ENCODE measurements around the gene GCDH.

DNA sequence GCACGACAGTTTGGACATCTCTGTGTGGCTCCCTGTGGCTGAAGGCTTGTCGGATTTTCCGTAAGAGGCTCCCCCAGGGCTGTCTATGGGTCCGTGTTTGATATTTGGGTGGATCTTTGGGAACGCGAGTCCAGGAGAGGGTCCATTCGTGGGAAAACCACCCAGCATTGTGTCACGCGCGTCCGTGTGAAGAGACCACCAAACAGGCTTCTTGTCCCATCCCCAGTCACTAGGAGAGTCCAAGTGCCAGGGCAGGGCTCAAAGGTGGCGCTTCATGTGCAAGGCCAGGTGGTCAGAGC, 6.4 kb upstream of the GCDH start:
- TF ChIP-seq, protein P1, sequence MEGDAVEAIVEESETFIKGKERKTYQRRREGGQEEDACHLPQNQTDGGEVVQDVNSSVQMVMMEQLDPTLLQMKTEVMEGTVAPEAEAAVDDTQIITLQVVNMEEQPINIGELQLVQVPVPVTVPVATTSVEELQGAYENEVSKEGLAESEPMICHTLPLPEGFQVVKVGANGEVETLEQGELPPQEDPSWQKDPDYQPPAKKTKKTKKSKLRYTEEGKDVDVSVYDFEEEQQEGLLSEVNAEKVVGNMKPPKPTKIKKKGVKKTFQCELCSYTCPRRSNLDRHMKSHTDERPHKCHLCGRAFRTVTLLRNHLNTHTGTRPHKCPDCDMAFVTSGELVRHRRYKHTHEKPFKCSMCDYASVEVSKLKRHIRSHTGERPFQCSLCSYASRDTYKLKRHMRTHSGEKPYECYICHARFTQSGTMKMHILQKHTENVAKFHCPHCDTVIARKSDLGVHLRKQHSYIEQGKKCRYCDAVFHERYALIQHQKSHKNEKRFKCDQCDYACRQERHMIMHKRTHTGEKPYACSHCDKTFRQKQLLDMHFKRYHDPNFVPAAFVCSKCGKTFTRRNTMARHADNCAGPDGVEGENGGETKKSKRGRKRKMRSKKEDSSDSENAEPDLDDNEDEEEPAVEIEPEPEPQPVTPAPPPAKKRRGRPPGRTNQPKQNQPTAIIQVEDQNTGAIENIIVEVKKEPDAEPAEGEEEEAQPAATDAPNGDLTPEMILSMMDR (IDR thresholded peaks at IDR 0.05): no peak
- TF ChIP-seq POLR2A (IDR thresholded peaks at IDR 0.05): no peak

All from lower leg skin (tissue), 3 donors.